Activated T-cell treated with anti-CD3 and anti-CD28 coated beads for 24 hours (primary cell): ENCODE data around the gene SLC22A1.
"Not testable (repeated sequence)": the region's sequence is repeated elsewhere in the genome, so short reads cannot be mapped to it uniquely, and the experiment has no call there.

Source experiments
- DNase-seq: peaks from one replicate; pipeline ENCODE4 v3.0.0-alpha.2; 2020; ENCODE audit warnings: low read depth

Gene SLC22A1

GRCh38 chr6:160124007-160124406 is 2.4 kb downstream of the SLC22A1 start:
- DNase-seq: no peak

GRCh38 chr6:160124605-160125004 is 3.0 kb downstream of the SLC22A1 start:
- no peak for DNase-seq

GRCh38 chr6:160125105-160125504 is 3.5 kb downstream of the SLC22A1 start:
- not testable (repeated sequence) for DNase-seq

GRCh38 chr6:160127270-160128124 is 5.9 kb downstream of the SLC22A1 start:
- DNase-seq: no peak

GRCh38 chr6:160128125-160128683 is 6.6 kb downstream of the SLC22A1 start:
- no peak for DNase-seq

GRCh38 chr6:160128879-160129516 is 7.4 kb downstream of the SLC22A1 start:
- no peak for DNase-seq

- no peak for DNase-seq
Observed at GRCh38 chr6:160129881-160130615, 8.4 kb downstream of the SLC22A1 start.

GRCh38 chr6:160130729-160131484 is 9.3 kb downstream of the SLC22A1 start:
- no peak for DNase-seq

- DNase-seq: no peak
Observed at GRCh38 chr6:160131636-160132296, 10.2 kb downstream of the SLC22A1 start.

- no peak for DNase-seq
Observed at GRCh38 chr6:160132297-160132637, 10.7 kb downstream of the SLC22A1 start.

- no peak for DNase-seq
Observed at GRCh38 chr6:160132776-160133338, 11.2 kb downstream of the SLC22A1 start.

- no peak for DNase-seq
Observed at GRCh38 chr6:160133441-160134336, 12.1 kb downstream of the SLC22A1 start.

GRCh38 chr6:160134337-160134751 is 12.7 kb downstream of the SLC22A1 start:
- not testable (repeated sequence) for DNase-seq

GRCh38 chr6:160134779-160135547 is 13.3 kb downstream of the SLC22A1 start:
- DNase-seq: no peak

GRCh38 chr6:160135907-160136655 is 14.5 kb downstream of the SLC22A1 start:
- no peak for DNase-seq

GRCh38 chr6:160137130-160137988 is 15.7 kb downstream of the SLC22A1 start:
- no peak for DNase-seq
